K562 (cell line): Measurements from ENCODE around the gene CENPV. TPM values are rescaled to one million over a fixed set of nuclear protein-coding genes. Genes with fewer than 3 reads are reported as not detected.
A peak's percentile ranks its signal among the peaks of the same experiment; 100 is the strongest.

Experiments
- ARID2 ChIP-seq: fragments of 450-650 bp; IDR thresholded peaks from 2 replicates; pipeline ENCODE4 v1.6.1; 2017; ENCODE audit warnings: antibody characterized with exemption, mild to moderate bottlenecking
- ARID4B ChIP-seq: sonication (generic); formaldehyde crosslinking; IDR thresholded peaks from 2 replicates; pipeline ENCODE4 v1.8.0; 2022; ENCODE audit warnings: mild to moderate bottlenecking, missing genetic modification reagents
- CBFA2T2 ChIP-seq: fragments of 450-650 bp; conservative IDR thresholded peaks from 2 replicates; pipeline ENCODE4 v1.6.1; 2017; ENCODE audit warnings: mild to moderate bottlenecking
- CHCHD3 ChIP-seq: fragments of 250-450 bp; sonication (Bioruptor Pico); IDR thresholded peaks from 2 replicates; pipeline ENCODE4 v2.1.2; 2022; ENCODE audit warnings: mild to moderate bottlenecking
- E2F1 ChIP-seq: sonication (generic); formaldehyde crosslinking; IDR thresholded peaks from 2 replicates; pipeline ENCODE4 v1.8.1; 2023; ENCODE audit warnings: mild to moderate bottlenecking, missing genetic modification reagents, moderate library complexity
- E2F6 ChIP-seq, 2 experiments: IDR thresholded peaks; 2 replicates each; pipeline ENCODE4 v1.6.1; 2011; ENCODE audit warnings: borderline replicate concordance in 1 of 2, control low read depth in 1 of 2, low read depth in 1 of 2, low read length in 1 of 2, mild to moderate bottlenecking in 1 of 2, mixed read lengths in 1 of 2, moderate library complexity in 1 of 2; ENCODE audit not compliant: insufficient read depth in 1 of 2, insufficient read length in 1 of 2, poor library complexity in 1 of 2, severe bottlenecking in 1 of 2; ENCODE audit errors: extremely low read depth in 1 of 2
- JUNB ChIP-seq: fragments of 450-650 bp; formaldehyde crosslinking; conservative IDR thresholded peaks from 2 replicates; pipeline ENCODE4 v1.4.0; 2020; ENCODE audit warnings: mild to moderate bottlenecking
- MAX ChIP-seq: sonication (generic); formaldehyde crosslinking; IDR thresholded peaks from 2 replicates; pipeline ENCODE4 v1.9.0; 2022; ENCODE audit warnings: mild to moderate bottlenecking, missing genetic modification reagents
- MECOM ChIP-seq: fragments of 250-450 bp; sonication (Bioruptor Pico); IDR thresholded peaks from 2 replicates; pipeline ENCODE4 v1.8.0; 2022; ENCODE audit warnings: inconsistent platforms
- MIER1 ChIP-seq: fragments of 450-650 bp; IDR thresholded peaks from 2 replicates; pipeline ENCODE4 v1.6.1; 2016; ENCODE audit warnings: antibody characterized with exemption, mild to moderate bottlenecking, low read depth
- MTA2 ChIP-seq: fragments of 450-650 bp; IDR thresholded peaks from 2 replicates; pipeline ENCODE4 v1.6.1; 2016; ENCODE audit warnings: low read depth
- PRDM10 ChIP-seq: fragments of 450-650 bp; IDR thresholded peaks from 2 replicates; pipeline ENCODE4 v1.6.1; 2018; ENCODE audit not compliant: partially characterized antibody
- RBM22 ChIP-seq: fragments of 200-400 bp; formaldehyde crosslinking; IDR thresholded peaks from 2 replicates; pipeline ENCODE4 v1.6.1; 2018; ENCODE audit warnings: low read length, low read depth; ENCODE audit not compliant: poor library complexity, severe bottlenecking
- XRCC5 ChIP-seq: fragments of 200-400 bp; formaldehyde crosslinking; IDR thresholded peaks from 2 replicates; pipeline ENCODE4 v1.6.1; 2017; ENCODE audit warnings: low read depth, mild to moderate bottlenecking, low read length
- ZBTB8A ChIP-seq: fragments of 450-650 bp; IDR thresholded peaks from 2 replicates; pipeline ENCODE4 v1.6.1; 2018; ENCODE audit warnings: mild to moderate bottlenecking, moderate library complexity; ENCODE audit not compliant: partially characterized antibody
- ZFX ChIP-seq: sonication (generic); formaldehyde crosslinking; IDR thresholded peaks from 2 replicates; pipeline ENCODE4 v1.8.0; 2022; ENCODE audit warnings: mild to moderate bottlenecking, missing genetic modification reagents, moderate library complexity
- ZNF699 ChIP-seq: fragments of 250-450 bp; sonication (Bioruptor Pico); IDR thresholded peaks from 2 replicates; pipeline ENCODE4 v1.8.0; 2021; ENCODE audit warnings: mild to moderate bottlenecking, moderate library complexity; ENCODE audit not compliant: insufficient replicate concordance
- polyA plus RNA-seq, 8 experiments: library from polyadenylated mRNA; depleted of rRNA in 4 of 8; stranded (reverse) in 5 of 8; unstranded in 3 of 8; fragments of >200 nt; fragmentation: Nextera tagmentation in 2 of 8; fragmentation: Illumina TruSeq in 1 of 8; extraction: Ambion mirVana in 2 of 8; extraction: Trizol in 1 of 8; gene quantifications; 2 replicates each; pipeline versions ENCODE4 v1.2.1 to v1.2.3, GENCODE V29; 2011 to 2014; ENCODE audit warnings: inconsistent platforms in 1 of 8, missing spikeins in 1 of 8
- total RNA-seq, 7 experiments: library from RNA; depleted of rRNA in 6 of 7; stranded (reverse); fragments of >200 nt in 6 of 7; fragmentation: Illumina TruSeq in 2 of 7; extraction: Trizol in 2 of 7; gene quantifications; 2 replicates each; pipeline versions ENCODE4 v1.2.1 to v1.2.3, GENCODE V29; 2011 to 2021; ENCODE audit warnings: low replicate concordance in 1 of 7

The CENPV gene
- total and polyA plus RNA-seq, 9 of the 15 experiments (the other 6 are each of a cell fraction or from before 2014, with no cell fraction given): 17.8 to 131 (median 89.3) TPM

GRCh38 chr17:16352667-16353316 is 477 bp downstream of the CENPV start (continued):
- TF ChIP-seq PRDM10 (no peak), E2F6 (IDR thresholded peaks at IDR 0.05; ENCODE audit: borderline replicate concordance in 1 of 2, extremely low read depth in 1 of 2, insufficient read depth in 1 of 2, insufficient read length in 1 of 2, low read depth in 1 of 2, low read length in 1 of 2, poor library complexity in 1 of 2, severe bottlenecking in 1 of 2) (peak in 1 of 2 experiments; percentile 58), XRCC5 (no peak), MECOM (no peak), ZBTB8A (no peak), E2F1 (CRISPR knock-in tag) (no peak), ZNF699 (no peak), ARID4B (CRISPR knock-in tag) (0 out of 2 replicates have a peak, but pooled peaks have one; percentile 24), CBFA2T2 (no peak), ZFX (CRISPR knock-in tag) (peak; percentile 63; the same call in 1 of the 2 replicates), CHCHD3 (CRISPR knock-in tag) (no peak), RBM22 (no peak), MIER1 (no peak), MAX (CRISPR knock-in tag) (peak; percentile 59; the same call in 1 of the 2 replicates), JUNB (no peak), ARID2 (no peak), MTA2 (no peak)
